Trophoblast cell (in vitro differentiated cells and primary cell): ENCODE results near the gene IGF1R.

Experiments used
- DNase-seq, 2 donors: peaks; one replicate each; pipeline ENCODE4 v3.0.0-alpha.2; 2016
- H2AFZ ChIP-seq: 2 replicates; pipeline ENCODE4 v1.6.1; 2013; ENCODE audit warnings: low read length, moderate library complexity, mild to moderate bottlenecking; ENCODE audit not compliant: insufficient read depth, poor library complexity
- H2AK5ac ChIP-seq: 2 replicates; pipeline ENCODE4 v1.6.1; 2013; ENCODE audit warnings: mild to moderate bottlenecking, low read length
- H2BK120ac ChIP-seq: 2 replicates; pipeline ENCODE4 v1.6.1; 2013; ENCODE audit warnings: low read length, mild to moderate bottlenecking, moderate library complexity; ENCODE audit not compliant: insufficient read depth, poor library complexity
- H2BK12ac ChIP-seq: 2 replicates; pipeline ENCODE4 v1.6.1; 2013; ENCODE audit warnings: mild to moderate bottlenecking, low read length, moderate library complexity
- H2BK5ac ChIP-seq: 2 replicates; pipeline ENCODE4 v1.6.1; 2013; ENCODE audit warnings: low read length, low read depth, moderate library complexity, mild to moderate bottlenecking; ENCODE audit not compliant: poor library complexity
- H3K14ac ChIP-seq: 2 replicates; pipeline ENCODE4 v1.6.1; 2013; ENCODE audit warnings: mild to moderate bottlenecking, low read length
- H3K18ac ChIP-seq: 2 replicates; pipeline ENCODE4 v1.6.1; 2013; ENCODE audit warnings: mild to moderate bottlenecking, low read length
- H3K23ac ChIP-seq: 2 replicates; pipeline ENCODE4 v1.6.1; 2013; ENCODE audit warnings: low read length
- H3K27ac ChIP-seq: 2 replicates; pipeline ENCODE4 v1.5.1; 2013; ENCODE audit warnings: low read depth, mild to moderate bottlenecking, inconsistent platforms, low read length, moderate library complexity
- H3K27me3 ChIP-seq: 2 replicates; pipeline ENCODE4 v1.6.1; 2013; ENCODE audit warnings: inconsistent platforms, mild to moderate bottlenecking, low read length, moderate library complexity; ENCODE audit not compliant: insufficient read depth
- H3K36me3 ChIP-seq, 2 experiments: 1 replicate in 1 of 2; 2 replicates in 1 of 2; pipeline ENCODE4 v1.6.1; 2013; ENCODE audit warnings: low read length in 2 of 2, mild to moderate bottlenecking in 2 of 2, moderate library complexity in 1 of 2; ENCODE audit not compliant: insufficient read depth in 2 of 2, control insufficient read depth in 1 of 2
- H3K4ac ChIP-seq: 2 replicates; pipeline ENCODE4 v1.6.1; 2013; ENCODE audit warnings: low read depth, mild to moderate bottlenecking, low read length, moderate library complexity
- H3K4me1 ChIP-seq, 2 experiments: 1 replicate in 1 of 2; 2 replicates in 1 of 2; pipeline ENCODE4 v1.6.1; 2013; ENCODE audit warnings: low read length in 2 of 2, mild to moderate bottlenecking in 2 of 2, moderate library complexity in 1 of 2; ENCODE audit not compliant: insufficient read depth in 2 of 2, control insufficient read depth in 1 of 2
- H3K4me2 ChIP-seq: 2 replicates; pipeline ENCODE4 v1.6.1; 2013; ENCODE audit warnings: inconsistent platforms, mild to moderate bottlenecking, low read length, moderate library complexity
- H3K4me3 ChIP-seq: 2 replicates; pipeline ENCODE4 v1.5.1; 2013; ENCODE audit warnings: mild to moderate bottlenecking, low read depth, low read length, inconsistent platforms
- H3K79me1 ChIP-seq: one replicate; pipeline ENCODE4 v1.6.1; 2013; ENCODE audit warnings: low read length
- H3K79me2 ChIP-seq: 2 replicates; pipeline ENCODE4 v1.6.1; 2013; ENCODE audit warnings: low read length, mild to moderate bottlenecking; ENCODE audit not compliant: control insufficient read depth, insufficient read depth, poor library complexity
- H3K9ac ChIP-seq: 2 replicates; pipeline ENCODE4 v1.6.1; 2013; ENCODE audit warnings: mild to moderate bottlenecking, low read length
- H3K9me3 ChIP-seq: 2 replicates; pipeline ENCODE4 v1.6.1; 2013; ENCODE audit warnings: low read depth, mild to moderate bottlenecking, control low read depth, inconsistent platforms, low read length; ENCODE audit not compliant: insufficient read depth
- H4K12ac ChIP-seq: 2 replicates; pipeline ENCODE4 v1.6.1; 2013; ENCODE audit warnings: low read depth, mild to moderate bottlenecking, low read length, moderate library complexity
- H4K8ac ChIP-seq: 2 replicates; pipeline ENCODE4 v1.6.1; 2013; ENCODE audit warnings: low read depth, mild to moderate bottlenecking, low read length, moderate library complexity
- H4K91ac ChIP-seq: one replicate; pipeline ENCODE4 v1.6.1; 2013; ENCODE audit warnings: low read depth, mild to moderate bottlenecking, low read length, moderate library complexity
- WGBS: extraction: QIAGEN DNeasy Blood & Tissue Kit; methylation state at CpG from one replicate; pipeline ENCODE4 v1.1.7; 2013; ENCODE audit warnings: missing lambda C conversion rate; ENCODE audit not compliant: insufficient read length, insufficient coverage; ENCODE audit errors: extremely low coverage; 5-methylcytosine and 5-hydroxymethylcytosine counted together

The IGF1R gene

DNA sequence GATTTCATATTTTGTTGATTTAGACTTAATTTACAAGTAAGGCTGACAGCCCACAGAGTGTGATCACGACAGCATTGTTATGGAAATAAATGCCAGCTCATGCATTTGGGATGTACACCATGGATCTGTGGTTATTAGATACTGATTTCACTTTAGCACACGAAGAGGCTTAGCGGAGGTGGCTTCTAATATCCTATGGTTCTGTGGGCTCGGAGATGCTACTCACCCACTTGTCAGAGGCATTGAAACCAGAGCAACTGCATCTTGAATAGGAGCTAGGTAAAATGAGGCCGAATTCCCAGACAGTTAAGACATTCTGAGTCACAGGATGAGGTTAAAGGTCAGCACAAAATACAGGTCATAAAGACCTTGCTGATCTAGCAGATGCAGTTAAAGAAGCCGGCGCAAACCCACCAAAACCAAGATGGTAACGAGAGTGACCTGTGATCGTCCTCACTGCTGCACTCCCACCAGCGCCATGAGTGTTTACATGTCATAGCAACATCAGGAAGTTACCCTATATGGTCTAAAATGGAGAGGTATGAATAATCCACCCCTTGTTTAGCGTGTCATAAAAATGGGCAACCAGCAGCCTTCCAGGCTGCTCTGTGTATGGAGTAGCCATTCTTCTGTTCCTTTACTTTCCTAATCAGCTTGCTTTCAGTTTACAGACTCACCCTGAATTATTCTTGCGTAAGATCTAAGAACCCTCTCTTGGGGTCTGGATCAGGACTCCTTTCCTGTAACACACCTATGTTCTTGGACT is 241.8 kb downstream of the IGF1R start:
- H3K18ac ChIP-seq, result no peak overlapping the region
- H3K9me3 ChIP-seq, result peaks cover 3% of the 10 kb centered on the region
- peak overlapping the region; percentile 79 for H2BK120ac ChIP-seq
- H2BK5ac ChIP-seq, result peak overlapping the region; percentile 90
- no peak overlapping the region for H3K23ac ChIP-seq
- DNase-seq, result peak; percentile 71 to 85
- peaks cover 23% of the 10 kb centered on the region for H3K79me2 ChIP-seq
- no CpG with 5 or more reads among the region's 12 CpGs for WGBS
- H3K36me3 ChIP-seq, result peaks cover 10 to 12% of the 10 kb centered on the region in 2 experiments
- no peak overlapping the region for H3K4ac ChIP-seq
- no peak overlapping the region for H2BK12ac ChIP-seq
- H4K8ac ChIP-seq, result peak overlapping the region; percentile 13
- peak overlapping the region; percentile 59 for H3K14ac ChIP-seq
- peaks cover 44% of the 10 kb centered on the region for H3K79me1 ChIP-seq
- H3K9ac ChIP-seq, result no peak overlapping the region
- H2AFZ ChIP-seq, result no peak overlapping the region
- H3K27ac ChIP-seq, result peak overlapping the region; percentile 99
- H3K4me2 ChIP-seq, result peak overlapping the region; percentile 49
- no peaks in the 10 kb centered on the region for H3K27me3 ChIP-seq
- H4K91ac ChIP-seq, result peak overlapping the region; percentile 74
- H3K4me3 ChIP-seq, result no peak overlapping the region
- peaks cover 18 to 36% of the 10 kb centered on the region in 2 experiments for H3K4me1 ChIP-seq
- H4K12ac ChIP-seq, result no peak overlapping the region
- H2AK5ac ChIP-seq, result no peak overlapping the region

DNA sequence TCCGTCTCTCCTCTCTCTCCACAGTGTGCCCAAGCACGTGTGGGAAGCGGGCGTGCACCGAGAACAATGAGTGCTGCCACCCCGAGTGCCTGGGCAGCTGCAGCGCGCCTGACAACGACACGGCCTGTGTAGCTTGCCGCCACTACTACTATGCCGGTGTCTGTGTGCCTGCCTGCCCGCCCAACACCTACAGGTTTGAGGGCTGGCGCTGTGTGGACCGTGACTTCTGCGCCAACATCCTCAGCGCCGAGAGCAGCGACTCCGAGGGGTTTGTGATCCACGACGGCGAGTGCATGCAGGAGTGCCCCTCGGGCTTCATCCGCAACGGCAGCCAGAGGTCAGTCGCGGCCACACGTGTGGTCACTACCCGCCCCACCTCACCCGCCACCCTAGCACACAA is 243.0 kb downstream of the IGF1R start:
- peak overlapping the region; percentile 75 for H2BK5ac ChIP-seq
- H4K12ac ChIP-seq, result peak overlapping the region; percentile 46
- no CpG with 5 or more reads among the region's 31 CpGs for WGBS
- peaks cover 53% of the 10 kb centered on the region for H3K79me1 ChIP-seq
- no peak for DNase-seq
- H3K4me1 ChIP-seq, result peaks cover 23 to 40% of the 10 kb centered on the region in 2 experiments
- H2BK120ac ChIP-seq, result peak overlapping the region; percentile 89
- H3K23ac ChIP-seq, result no peak overlapping the region
- H2AK5ac ChIP-seq, result peak overlapping the region; percentile 99
- H3K27ac ChIP-seq, result peak overlapping the region; percentile 97
- peaks cover 10 to 12% of the 10 kb centered on the region in 2 experiments for H3K36me3 ChIP-seq
- no peak overlapping the region for H3K4me3 ChIP-seq
- H3K4me2 ChIP-seq, result no peak overlapping the region
- peak overlapping the region; percentile 62 for H3K4ac ChIP-seq
- no peak overlapping the region for H3K9ac ChIP-seq
- H3K9me3 ChIP-seq, result peaks cover 3% of the 10 kb centered on the region
- H3K79me2 ChIP-seq, result peaks cover 23% of the 10 kb centered on the region
- H4K8ac ChIP-seq, result peak overlapping the region; percentile 61
- peak overlapping the region; percentile 94 for H3K18ac ChIP-seq
- H4K91ac ChIP-seq, result peak overlapping the region; percentile 83
- H2BK12ac ChIP-seq, result peak overlapping the region; percentile 98
- H3K27me3 ChIP-seq, result no peaks in the 10 kb centered on the region
- H3K14ac ChIP-seq, result peak overlapping the region; percentile 95
- H2AFZ ChIP-seq, result peak overlapping the region; percentile 5

DNA sequence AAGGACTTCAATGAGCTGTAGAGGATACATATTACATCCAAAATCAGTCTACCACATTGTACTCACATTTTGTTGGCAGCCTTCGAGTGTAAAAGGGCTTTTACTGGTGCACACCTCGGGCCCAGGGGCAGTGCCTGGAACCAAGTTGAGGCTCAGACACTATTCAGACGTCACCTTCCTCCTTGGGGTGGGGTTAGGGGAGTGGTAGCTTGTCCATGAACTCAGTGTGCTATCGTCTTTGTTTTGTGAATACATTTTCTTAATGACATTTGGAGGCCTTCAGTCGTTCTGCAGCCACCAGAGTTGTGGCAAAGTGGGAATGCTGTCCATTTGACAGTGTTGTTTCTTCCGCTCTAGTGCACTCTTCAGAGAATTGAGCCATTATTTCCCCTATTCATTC is 245.1 kb downstream of the IGF1R start:
- peaks cover 3% of the 10 kb centered on the region for H3K9me3 ChIP-seq
- peaks cover 18% of the 10 kb centered on the region for H3K79me2 ChIP-seq
- no CpG with 5 or more reads among the region's 6 CpGs for WGBS
- H3K27ac ChIP-seq, result no peak overlapping the region
- H2BK120ac ChIP-seq, result peak overlapping the region; percentile 44
- H2BK12ac ChIP-seq, result peak overlapping the region; percentile 97
- peak overlapping the region; percentile 8 for H3K4ac ChIP-seq
- H3K18ac ChIP-seq, result no peak overlapping the region
- H4K91ac ChIP-seq, result peak overlapping the region; percentile 61
- peak overlapping the region; percentile 53 for H4K8ac ChIP-seq
- peaks cover 9 to 12% of the 10 kb centered on the region in 2 experiments for H3K36me3 ChIP-seq
- H3K79me1 ChIP-seq, result peaks cover 58% of the 10 kb centered on the region
- no peak overlapping the region for H3K9ac ChIP-seq
- H4K12ac ChIP-seq, result no peak overlapping the region
- H3K27me3 ChIP-seq, result no peaks in the 10 kb centered on the region
- H2AFZ ChIP-seq, result no peak overlapping the region
- H3K4me1 ChIP-seq, result peaks cover 23 to 45% of the 10 kb centered on the region in 2 experiments
- no peak for DNase-seq
- no peak overlapping the region for H3K4me2 ChIP-seq
- H3K14ac ChIP-seq, result peak overlapping the region; percentile 55
- peak overlapping the region; percentile 78 for H2AK5ac ChIP-seq
- H2BK5ac ChIP-seq, result peak overlapping the region; percentile 61
- no peak overlapping the region for H3K4me3 ChIP-seq
- H3K23ac ChIP-seq, result no peak overlapping the region

DNA sequence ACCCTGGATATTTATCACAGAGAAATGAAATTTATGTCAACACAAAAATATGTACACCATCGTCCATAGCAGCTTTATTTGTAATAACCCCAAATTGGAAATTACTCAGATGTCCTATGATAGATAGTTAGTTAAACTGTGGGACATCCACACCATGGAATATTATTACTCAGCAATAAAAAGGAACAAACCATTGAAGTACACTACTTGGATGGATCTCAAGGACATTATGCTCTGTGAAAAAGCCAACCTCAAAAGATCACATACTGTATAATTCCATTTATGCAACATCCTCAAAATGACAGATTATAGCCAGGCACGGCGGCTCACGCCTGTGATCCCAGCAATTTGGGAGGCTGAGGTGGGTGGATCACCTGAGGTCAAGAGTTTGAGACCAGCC is 246.0 kb downstream of the IGF1R start:
- H4K8ac ChIP-seq, result peak overlapping the region; percentile 69
- H3K18ac ChIP-seq, result no peak overlapping the region
- H4K12ac ChIP-seq, result no peak overlapping the region
- H2AFZ ChIP-seq, result no peak overlapping the region
- H3K9me3 ChIP-seq, result peaks cover 3% of the 10 kb centered on the region
- H3K4me3 ChIP-seq, result no peak overlapping the region
- H3K79me2 ChIP-seq, result peaks cover 18% of the 10 kb centered on the region
- no peak overlapping the region for H3K23ac ChIP-seq
- H3K4ac ChIP-seq, result no peak overlapping the region
- H2BK5ac ChIP-seq, result peak overlapping the region; percentile 49
- H4K91ac ChIP-seq, result peak overlapping the region; percentile 57
- H3K4me1 ChIP-seq, result peaks cover 24 to 42% of the 10 kb centered on the region in 2 experiments
- peak overlapping the region; percentile 37 for H3K14ac ChIP-seq
- no peak overlapping the region for H3K27ac ChIP-seq
- peaks cover 57% of the 10 kb centered on the region for H3K79me1 ChIP-seq
- H3K9ac ChIP-seq, result no peak overlapping the region
- no CpG with 5 or more reads among the region's 4 CpGs for WGBS
- no peak for DNase-seq
- peak overlapping the region; percentile 84 for H2BK12ac ChIP-seq
- no peak overlapping the region for H3K4me2 ChIP-seq
- H3K27me3 ChIP-seq, result no peaks in the 10 kb centered on the region
- H2BK120ac ChIP-seq, result peak overlapping the region; percentile 69
- peaks cover 9 to 12% of the 10 kb centered on the region in 2 experiments for H3K36me3 ChIP-seq
- peak overlapping the region; percentile 55 for H2AK5ac ChIP-seq
